HEK293T (cell line): ENCODE measurements around the gene HDAC3.

Experiments used
- ARNT ChIP-seq: fragments of 450-650 bp; IDR thresholded peaks from 2 replicates; pipeline ENCODE4 v1.6.1; 2017; ENCODE audit warnings: mild to moderate bottlenecking
- CTBP1 ChIP-seq: fragments of 450-650 bp; IDR thresholded peaks from 2 replicates; pipeline ENCODE4 v1.6.1; 2016; ENCODE audit warnings: borderline replicate concordance
- ELF4 ChIP-seq: fragments of 450-650 bp; IDR thresholded peaks from 2 replicates; pipeline ENCODE4 v1.6.1; 2017; ENCODE audit warnings: antibody characterized with exemption
- FOXK2 ChIP-seq: fragments of 450-650 bp; IDR thresholded peaks from 2 replicates; pipeline ENCODE4 v1.6.1; 2016; ENCODE audit warnings: mild to moderate bottlenecking
- FOXM1 ChIP-seq: fragments of 450-650 bp; IDR thresholded peaks from 2 replicates; pipeline ENCODE4 v1.6.1; 2017; ENCODE audit warnings: mild to moderate bottlenecking, borderline replicate concordance
- LEF1 ChIP-seq: fragments of 450-650 bp; IDR thresholded peaks from 2 replicates; pipeline ENCODE4 v1.6.1; 2017; ENCODE audit warnings: mild to moderate bottlenecking, borderline replicate concordance
- NFRKB ChIP-seq: fragments of 450-650 bp; IDR thresholded peaks from 2 replicates; pipeline ENCODE4 v1.6.1; 2016; ENCODE audit warnings: mild to moderate bottlenecking, moderate library complexity
- SP1 ChIP-seq: fragments of 450-650 bp; IDR thresholded peaks from 2 replicates; pipeline ENCODE4 v1.6.1; 2017
- SUZ12 ChIP-seq: fragments of 450-650 bp; IDR thresholded peaks from 2 replicates; pipeline ENCODE4 v1.6.1; 2016; ENCODE audit warnings: mild to moderate bottlenecking
- TARDBP ChIP-seq: fragments of 450-650 bp; IDR thresholded peaks from 2 replicates; pipeline ENCODE4 v1.6.1; 2016
- ZNF384 ChIP-seq: fragments of 450-650 bp; IDR thresholded peaks from 2 replicates; pipeline ENCODE4 v1.6.1; 2016
- TF ChIP-seq, protein P1 (sequence below): fragments of 450-650 bp; IDR thresholded peaks from 2 replicates; pipeline ENCODE4 v1.6.1; 2016

DNA sequence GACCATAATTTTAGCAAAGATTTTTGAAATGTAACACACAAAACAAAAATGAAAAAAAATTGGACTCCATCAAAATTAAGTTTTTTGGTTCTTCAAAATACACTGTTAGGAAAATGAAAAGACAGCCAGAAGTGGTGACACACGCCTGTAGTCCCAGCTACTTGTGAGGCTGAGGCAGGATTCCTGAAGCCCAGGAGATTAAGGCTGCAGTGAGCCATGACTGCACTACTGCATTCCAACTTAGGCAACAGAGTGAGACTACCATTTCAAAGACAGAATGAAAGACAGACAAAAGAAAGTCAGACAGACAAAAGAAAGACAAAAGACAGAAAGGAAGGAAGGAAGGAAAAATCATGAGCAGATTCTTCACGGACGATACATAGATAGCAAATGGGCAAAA, 25.4 kb downstream of the HDAC3 start:
- TF ChIP-seq, protein P1, sequence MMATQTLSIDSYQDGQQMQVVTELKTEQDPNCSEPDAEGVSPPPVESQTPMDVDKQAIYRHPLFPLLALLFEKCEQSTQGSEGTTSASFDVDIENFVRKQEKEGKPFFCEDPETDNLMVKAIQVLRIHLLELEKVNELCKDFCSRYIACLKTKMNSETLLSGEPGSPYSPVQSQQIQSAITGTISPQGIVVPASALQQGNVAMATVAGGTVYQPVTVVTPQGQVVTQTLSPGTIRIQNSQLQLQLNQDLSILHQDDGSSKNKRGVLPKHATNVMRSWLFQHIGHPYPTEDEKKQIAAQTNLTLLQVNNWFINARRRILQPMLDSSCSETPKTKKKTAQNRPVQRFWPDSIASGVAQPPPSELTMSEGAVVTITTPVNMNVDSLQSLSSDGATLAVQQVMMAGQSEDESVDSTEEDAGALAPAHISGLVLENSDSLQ = no peak
- TF ChIP-seq ZNF384 = no peak
- no peak for TF ChIP-seq FOXK2
- TF ChIP-seq NFRKB = no peak
- TF ChIP-seq ARNT = no peak
- no peak for TF ChIP-seq SUZ12
- TF ChIP-seq ELF4 = no peak
- no peak for TF ChIP-seq FOXM1
- TF ChIP-seq TARDBP = no peak
- no peak for TF ChIP-seq SP1
- no peak for TF ChIP-seq CTBP1
- no peak for TF ChIP-seq LEF1
